Naive thymus-derived CD8-positive, alpha-beta T cell (primary cell): Measurements from ENCODE around the gene SNAP29. TPM values are rescaled to one million over a fixed set of nuclear protein-coding genes. Genes with fewer than 3 reads are reported as not detected.
A peak's percentile ranks its signal among the peaks of the same experiment; 100 is the strongest.

Experiments used
- ATAC-seq, 2 donors: fragments of 150-1000 bp; cut with Tn5 transposase in 1 of 2; sonication (Bioruptor Pico), chemical (Tn5 transposase) in 1 of 2; 1 replicate in 1 of 2; 2 replicates in 1 of 2; pipeline ENCODE4 v1.10.0; 2021; ENCODE audit warnings: mild to moderate bottlenecking in 2 of 2, moderate library complexity in 2 of 2
- POLR2A ChIA-PET: fragments of 350-600 bp; sonication (Branson Sonifier 250); formaldehyde crosslinking; loops from one replicate; lab custom pipeline; 2021; ENCODE audit warnings: antibody characterized with exemption; lab: Charles Lee
- DNase-seq, 10 donors: peaks; one replicate each; pipeline versions ENCODE4 v3.0.0 to v3.0.0-alpha.2; 2020 to 2022
- H3K27ac Mint-ChIP-seq, 10 donors: one replicate each; pipeline ENCODE4 v1.8.0; 2020 to 2022; ENCODE audit warnings: mild to moderate bottlenecking in 10 of 10, mixed read lengths in 10 of 10, moderate library complexity in 4 of 10, inconsistent platforms in 1 of 10
- H3K27me3 Mint-ChIP-seq, 5 donors: one replicate each; pipeline ENCODE4 v1.8.0; 2021 to 2022; ENCODE audit warnings: mixed read lengths in 5 of 5
- H3K36me3 Mint-ChIP-seq, 3 donors: one replicate each; pipeline ENCODE4 v1.8.0; 2020 to 2022; ENCODE audit warnings: mixed read lengths in 3 of 3, mild to moderate bottlenecking in 2 of 3, inconsistent platforms in 1 of 3
- H3K4me1 Mint-ChIP-seq, 4 donors: one replicate each; pipeline ENCODE4 v1.8.0; 2021 to 2022; ENCODE audit warnings: mixed read lengths in 4 of 4
- H3K4me3 Mint-ChIP-seq, 10 donors: one replicate each; pipeline ENCODE4 v1.8.0; 2020 to 2022; ENCODE audit warnings: mild to moderate bottlenecking in 10 of 10, mixed read lengths in 10 of 10, moderate library complexity in 6 of 10, inconsistent platforms in 1 of 10
- H3K9me3 Mint-ChIP-seq, 9 donors: one replicate each; pipeline ENCODE4 v1.8.0; 2020 to 2022; ENCODE audit warnings: mixed read lengths in 9 of 9, mild to moderate bottlenecking in 3 of 9, inconsistent platforms in 1 of 9, moderate library complexity in 1 of 9
- polyA plus RNA-seq, 3 donors: library from polyadenylated mRNA; unstranded; fragments of 300-500 nt; fragmentation: Illumina TruSeq; gene quantifications; one replicate each; pipeline ENCODE4 v1.2.3, GENCODE V29; 2021
- total RNA-seq, 8 experiments: library from RNA in 2 of 8; stranded (reverse) in 2 of 8; gene quantifications; one replicate each; pipeline ENCODE4 v1.2.3 and lab custom pipeline; 2021 to 2026

SNAP29 gene
- 10 to 100 TPM; 22.5 to 25.1 TPM for total RNA-seq
- polyA plus RNA-seq, result 10 to 100 TPM; 18.2 to 20.8 (median 18.9) TPM
- 20.7 to 48.2 (median 31.4) reads per million in 6 experiments for total RNA-seq (lab: John Stamatoyannopoulos, UW)

- Mint-ChIP-seq H3K4me1 (peaks cover 33 to 76% (median 68%) of the 10 kb centered on the region in 4 donors), H3K4me3 (peak within 1 kb of the TSS; percentile 87 to 96 (median 92)), H3K36me3 (peaks cover 0 to 16% (median 1%) of the 10 kb centered on the region in 3 donors), H3K27ac (peak within 1 kb of the TSS; percentile 68 to 95 (median 90)), H3K9me3 (no peaks in the 10 kb centered on the region), H3K27me3 (no peaks in the 10 kb centered on the region)
- peak; percentile 93 to 99 (median 96) for DNase-seq
- POLR2A ChIA-PET, result interaction anchor here (0.7 kb wide), 1 partner anchor 58 kb away, joined by 3 read pairs; the partner anchor contains the start of gene CRKL
- peak; percentile 88 to 91 for ATAC-seq
These were observed at the start of gene SNAP29, which contains the start of gene PI4KA for GRCh38 chr22:20858615-20859416. Gene SNAP29, plus strand, starts transcription at chr22:20859007. Its CDS starts 104 bp downstream, at chr22:20859111. Gene PI4KA, minus strand, starts transcription at chr22:20858811. Its CDS starts 86 bp downstream, at chr22:20858725.

- no peak for DNase-seq
- Mint-ChIP-seq H3K4me1 (peaks cover 9 to 35% (median 19%) of the 10 kb centered on the region in 4 donors), H3K4me3 (peak overlapping the region in 5 of 10 donors; percentile 1 to 79 (median 56)), H3K27me3 (no peaks in the 10 kb centered on the region), H3K36me3 (peaks cover 0 to 90% (median 30%) of the 10 kb centered on the region in 3 donors), H3K9me3 (no peaks in the 10 kb centered on the region), H3K27ac (peak overlapping the region; percentile 87 to 96 (median 94))
- POLR2A ChIA-PET, result interaction anchor here (0.5 to 0.6 kb wide), 2 partner anchors 68 to 90 kb away, joined by 3 read pairs; no protein-coding TSS in a partner anchor
- ATAC-seq, result no peak
These were observed 49.1 kb upstream of the SNAP29 start for GRCh38 chr22:20809538-20810185.

- H3K4me3 Mint-ChIP-seq, result peak overlapping the region in 9 of 10 donors; percentile 30 to 79 (median 67)
- POLR2A ChIA-PET, result interaction anchor here (0.5 to 0.6 kb wide), 2 partner anchors 89 to 109 kb away, joined by 3 read pairs; no protein-coding TSS in a partner anchor
- no peaks in the 10 kb centered on the region for H3K27me3 Mint-ChIP-seq
- H3K36me3 Mint-ChIP-seq, result peaks cover 0 to 85% (median 24%) of the 10 kb centered on the region in 3 donors
- peaks cover 9 to 35% (median 19%) of the 10 kb centered on the region in 4 donors for H3K4me1 Mint-ChIP-seq
- peak overlapping the region; percentile 87 to 96 (median 94) for H3K27ac Mint-ChIP-seq
- ATAC-seq, result peak; percentile 98
- no peaks in the 10 kb centered on the region for H3K9me3 Mint-ChIP-seq
- DNase-seq, result peak; percentile 23 to 87 (median 72)
These were observed 48.2 kb upstream of the SNAP29 start for GRCh38 chr22:20810645-20811044.

- DNase-seq, result peak in 2 of 10 donors; percentile 9 to 12
- Mint-ChIP-seq H3K9me3 (no peaks in the 10 kb centered on the region), H3K4me3 (peak overlapping the region in 8 of 10 donors; percentile 43 to 79 (median 62)), H3K27me3 (no peaks in the 10 kb centered on the region), H3K4me1 (peaks cover 9 to 35% (median 19%) of the 10 kb centered on the region in 4 donors), H3K27ac (peak overlapping the region; percentile 87 to 96 (median 94)), H3K36me3 (peaks cover 0 to 84% (median 22%) of the 10 kb centered on the region in 3 donors)
- POLR2A ChIA-PET, result no interaction called here
- ATAC-seq, result peak in 1 of 2 donors; percentile 9
These were observed 47.6 kb upstream of the SNAP29 start for GRCh38 chr22:20811171-20811570.

- H3K27me3 Mint-ChIP-seq, result no peaks in the 10 kb centered on the region
- POLR2A ChIA-PET, result no interaction called here
- H3K4me1 Mint-ChIP-seq, result peaks cover 9 to 35% (median 19%) of the 10 kb centered on the region in 4 donors
- ATAC-seq, result no peak
- no peak for DNase-seq
- H3K36me3 Mint-ChIP-seq, result peaks cover 0 to 86% (median 22%) of the 10 kb centered on the region in 3 donors
- H3K27ac Mint-ChIP-seq, result peak overlapping the region in 9 of 10 donors; percentile 3 to 96 (median 87)
- H3K9me3 Mint-ChIP-seq, result no peaks in the 10 kb centered on the region
- H3K4me3 Mint-ChIP-seq, result no peak overlapping the region
These were observed 46.7 kb upstream of the SNAP29 start for GRCh38 chr22:20811971-20812660.

GRCh38 chr22:20813056-20813455 lies 45.8 kb upstream of the SNAP29 start:
- DNase-seq (no peak), ATAC-seq (no peak)
- peaks cover 9 to 35% (median 19%) of the 10 kb centered on the region in 4 donors for H3K4me1 Mint-ChIP-seq
- H3K9me3 Mint-ChIP-seq, result no peaks in the 10 kb centered on the region
- no peak overlapping the region for H3K4me3 Mint-ChIP-seq
- POLR2A ChIA-PET, result interaction anchor here (1.7 kb wide), 1 partner anchor 9 kb away, joined by 4 read pairs; no protein-coding TSS in a partner anchor
- H3K36me3 Mint-ChIP-seq, result peaks cover 0 to 85% (median 19%) of the 10 kb centered on the region in 3 donors
- peak overlapping the region in 1 of 10 donors; percentile 38 for H3K27ac Mint-ChIP-seq
- no peaks in the 10 kb centered on the region for H3K27me3 Mint-ChIP-seq

- POLR2A ChIA-PET, result interaction anchor here (1.7 kb wide), 1 partner anchor 10 kb away, joined by 4 read pairs; no protein-coding TSS in a partner anchor
These were observed 44.5 kb upstream of the SNAP29 start for GRCh38 chr22:20814221-20814808.

GRCh38 chr22:20815477-20816050 lies 43.2 kb upstream of the SNAP29 start:
- Mint-ChIP-seq H3K36me3 (peaks cover 7 to 87% (median 23%) of the 10 kb centered on the region in 3 donors), H3K9me3 (no peaks in the 10 kb centered on the region), H3K27me3 (no peaks in the 10 kb centered on the region), H3K4me1 (peaks cover 7 to 16% (median 11%) of the 10 kb centered on the region in 4 donors), H3K27ac (peak overlapping the region in 3 of 10 donors; percentile 13 to 79 (median 15)), H3K4me3 (no peak overlapping the region)
- ATAC-seq (no peak), DNase-seq (no peak)
- POLR2A ChIA-PET, result interaction anchor here (1.3 kb wide), 1 partner anchor 11 kb away, joined by 5 read pairs; no protein-coding TSS in a partner anchor

More at GRCh38 chr22:20814221-20814808, 44.5 kb upstream of the SNAP29 start:
- peak overlapping the region in 2 of 10 donors; percentile 19 to 33 for H3K27ac Mint-ChIP-seq
- no peak for ATAC-seq
- no peak overlapping the region for H3K4me3 Mint-ChIP-seq
- no peak for DNase-seq
- H3K36me3 Mint-ChIP-seq, result peaks cover 7 to 86% (median 27%) of the 10 kb centered on the region in 3 donors
- no peaks in the 10 kb centered on the region for H3K9me3 Mint-ChIP-seq
- no peaks in the 10 kb centered on the region for H3K27me3 Mint-ChIP-seq
- peaks cover 7 to 29% (median 19%) of the 10 kb centered on the region in 4 donors for H3K4me1 Mint-ChIP-seq

GRCh38 chr22:20816559-20816958 lies 42.2 kb upstream of the SNAP29 start:
- Mint-ChIP-seq H3K4me1 (peaks cover 0 to 6% (median 1%) of the 10 kb centered on the region in 4 donors), H3K9me3 (no peaks in the 10 kb centered on the region), H3K27ac (peak overlapping the region in 3 of 10 donors; percentile 22 to 47 (median 26)), H3K36me3 (peaks cover 7 to 80% (median 23%) of the 10 kb centered on the region in 3 donors), H3K27me3 (no peaks in the 10 kb centered on the region), H3K4me3 (no peak overlapping the region)
- DNase-seq, result no peak
- no peak for ATAC-seq
- POLR2A ChIA-PET, result interaction anchor here (1.3 kb wide), 1 partner anchor 12 kb away, joined by 5 read pairs; no protein-coding TSS in a partner anchor

GRCh38 chr22:20818471-20818870 lies 40.3 kb upstream of the SNAP29 start:
- ATAC-seq (no peak), DNase-seq (no peak)
- no peaks in the 10 kb centered on the region for H3K27me3 Mint-ChIP-seq
- peak overlapping the region in 3 of 10 donors; percentile 1 to 49 (median 40) for H3K27ac Mint-ChIP-seq
- no peaks in the 10 kb centered on the region for H3K4me1 Mint-ChIP-seq
- H3K9me3 Mint-ChIP-seq, result no peaks in the 10 kb centered on the region
- peaks cover 7 to 75% (median 24%) of the 10 kb centered on the region in 3 donors for H3K36me3 Mint-ChIP-seq
- H3K4me3 Mint-ChIP-seq, result no peak overlapping the region
- POLR2A ChIA-PET, result no interaction called here

GRCh38 chr22:20819471-20819870 lies 39.3 kb upstream of the SNAP29 start:
- Mint-ChIP-seq H3K4me3 (no peak overlapping the region), H3K9me3 (no peaks in the 10 kb centered on the region), H3K4me1 (no peaks in the 10 kb centered on the region), H3K36me3 (peaks cover 7 to 77% (median 21%) of the 10 kb centered on the region in 3 donors), H3K27ac (no peak overlapping the region), H3K27me3 (no peaks in the 10 kb centered on the region)
- no peak for DNase-seq
- POLR2A ChIA-PET, result no interaction called here
- ATAC-seq, result no peak
